DMS 273 (cell line): ENCODE data around the gene AIPL1.

ENCODE experiments used
- DNase-seq: peaks from one replicate; lab custom pipeline; 2025; ENCODE audit not compliant: unreplicated experiment; lab: John Stamatoyannopoulos, UW

Gene AIPL1

GRCh38 chr17:6450926-6451832, 16.3 kb upstream of the AIPL1 start:
- peak; percentile 58 for DNase-seq

GRCh38 chr17:6449307-6449706, 14.4 kb upstream of the AIPL1 start:
- DNase-seq, result no peak

GRCh38 chr17:6448473-6448872, 13.6 kb upstream of the AIPL1 start:
- no peak for DNase-seq

- no peak for DNase-seq
Observed at GRCh38 chr17:6446516-6447100, 11.7 kb upstream of the AIPL1 start.

- DNase-seq, result no peak
Observed at GRCh38 chr17:6444571-6445335, 9.8 kb upstream of the AIPL1 start.

GRCh38 chr17:6443692-6444570, 9.0 kb upstream of the AIPL1 start, which contains the start of gene PIMREG:
Gene PIMREG, plus strand, starts transcription at chr17:6444455. Its CDS starts 656 bp downstream, at chr17:6445111.
- peak; percentile 96 for DNase-seq

GRCh38 chr17:6442775-6443174, 7.9 kb upstream of the AIPL1 start:
- no peak for DNase-seq

- DNase-seq, result peak; percentile 7
Observed at GRCh38 chr17:6439951-6440350, 5.0 kb upstream of the AIPL1 start.

GRCh38 chr17:6437956-6438355, 3.0 kb upstream of the AIPL1 start:
- no peak for DNase-seq

GRCh38 chr17:6437466-6437865, 2.5 kb upstream of the AIPL1 start:
- DNase-seq, result no peak

- DNase-seq, result peak; percentile 72
Observed at GRCh38 chr17:6435968-6436367, 1.0 kb upstream of the AIPL1 start.

GRCh38 chr17:6430769-6431168, 4.2 kb downstream of the AIPL1 start:
- peak; percentile 14 for DNase-seq

- DNase-seq, result no peak
Observed at GRCh38 chr17:6429266-6429665, 5.7 kb downstream of the AIPL1 start.

GRCh38 chr17:6428207-6428965, 6.5 kb downstream of the AIPL1 start:
- no peak for DNase-seq

- DNase-seq, result peak; percentile 3
Observed at GRCh38 chr17:6427279-6427781, 7.6 kb downstream of the AIPL1 start.

- DNase-seq, result no peak
Observed at GRCh38 chr17:6426356-6427101, 8.4 kb downstream of the AIPL1 start.

- no peak for DNase-seq
Observed at GRCh38 chr17:6425407-6425806, 9.5 kb downstream of the AIPL1 start.

- DNase-seq, result no peak
Observed at GRCh38 chr17:6423931-6424330, 11.0 kb downstream of the AIPL1 start.

- no peak for DNase-seq
Observed at GRCh38 chr17:6422654-6423241, 12.2 kb downstream of the AIPL1 start.
